GM21381 (cell line): Measurements from ENCODE around the gene HSPA4.

Experiments
- ATAC-seq: cut with Tn5 transposase; IDR thresholded peaks from one replicate; pipeline ENCODE4 v1.9.1; 2021; ENCODE audit warnings: mild to moderate bottlenecking, moderate library complexity; ENCODE audit not compliant: unreplicated experiment

Gene HSPA4

GRCh38 chr5:133088064-133088463 lies 36.3 kb downstream of the HSPA4 start:
- ATAC-seq = no peak

- no peak for ATAC-seq
Measured at GRCh38 chr5:133091034-133091433, 39.2 kb downstream of the HSPA4 start.

GRCh38 chr5:133106343-133106742 lies 54.5 kb downstream of the HSPA4 start:
- no peak for ATAC-seq

GRCh38 chr5:133106761-133107572 lies 55.2 kb downstream of the HSPA4 start:
- ATAC-seq = no peak

- no peak for ATAC-seq
Measured at GRCh38 chr5:133108481-133108921, 56.7 kb downstream of the HSPA4 start.

GRCh38 chr5:133109655-133110483 lies 58.1 kb downstream of the HSPA4 start:
- ATAC-seq = no peak

- no peak for ATAC-seq
Measured at GRCh38 chr5:133110709-133111108, 58.9 kb downstream of the HSPA4 start.

- ATAC-seq = no peak
Measured at GRCh38 chr5:133111299-133111698, 59.5 kb downstream of the HSPA4 start.

GRCh38 chr5:133112026-133112660 lies 60.3 kb downstream of the HSPA4 start:
- no peak for ATAC-seq

GRCh38 chr5:133113331-133114061 lies 61.7 kb downstream of the HSPA4 start:
- no peak for ATAC-seq

GRCh38 chr5:133114166-133114932 lies 62.5 kb downstream of the HSPA4 start:
- no peak for ATAC-seq

GRCh38 chr5:133114933-133115310 lies 63.1 kb downstream of the HSPA4 start:
- ATAC-seq = no peak

- ATAC-seq = no peak
Measured at GRCh38 chr5:133116601-133117000, 64.8 kb downstream of the HSPA4 start.

GRCh38 chr5:133117166-133117911 lies 65.5 kb downstream of the HSPA4 start:
- ATAC-seq = no peak

GRCh38 chr5:133117912-133118445 lies 66.2 kb downstream of the HSPA4 start:
- no peak for ATAC-seq

GRCh38 chr5:133118741-133119140 lies 66.9 kb downstream of the HSPA4 start:
- ATAC-seq = no peak

- no peak for ATAC-seq
Measured at GRCh38 chr5:133119233-133119711, 67.5 kb downstream of the HSPA4 start.

GRCh38 chr5:133120156-133120750 lies 68.4 kb downstream of the HSPA4 start:
- no peak for ATAC-seq

GRCh38 chr5:133121080-133121479 lies 69.3 kb downstream of the HSPA4 start:
- no peak for ATAC-seq
